Natural killer cell treated with Interleukin-12 subunit alpha and Interleukin-12 subunit beta and Interleukin-15 and Interleukin-18, amount 100 ng/mL, for 72 hours (primary cell): ENCODE results near the gene BCAT1. TPM values are rescaled to one million over a fixed set of nuclear protein-coding genes. Genes with fewer than 3 reads are reported as not detected.

Source experiments
- ATAC-seq, 2 donors: fragments of 150-1000 bp; cut with Tn5 transposase in 1 of 2; sonication (Bioruptor Pico), chemical (Tn5 transposase) in 1 of 2; 2 replicates each; pipeline ENCODE4 v1.10.0; 2021
- DNase-seq: peaks from one replicate; pipeline ENCODE4 v3.0.0; 2022; ENCODE audit warnings: low spot score
- H3K27ac Mint-ChIP-seq, 2 donors: 1 replicate in 1 of 2; 2 replicates in 1 of 2; pipeline ENCODE4 v1.8.0; 2022; ENCODE audit warnings: mixed read lengths in 2 of 2, mild to moderate bottlenecking in 1 of 2, moderate library complexity in 1 of 2
- H3K27me3 Mint-ChIP-seq, 2 donors: 1 replicate in 1 of 2; 2 replicates in 1 of 2; pipeline ENCODE4 v1.8.0; 2022; ENCODE audit warnings: mixed read lengths in 2 of 2
- H3K36me3 Mint-ChIP-seq: one replicate; pipeline ENCODE4 v1.8.0; 2022; ENCODE audit warnings: mixed read lengths
- H3K4me1 Mint-ChIP-seq, 2 donors: 1 replicate in 1 of 2; 2 replicates in 1 of 2; pipeline ENCODE4 v1.8.0; 2022; ENCODE audit warnings: low read depth in 2 of 2, mixed read lengths in 2 of 2, mild to moderate bottlenecking in 1 of 2
- H3K4me3 Mint-ChIP-seq: one replicate; pipeline ENCODE4 v1.8.0; 2022; ENCODE audit warnings: mixed read lengths
- H3K9me3 Mint-ChIP-seq: 2 replicates; pipeline ENCODE4 v1.8.0; 2022; ENCODE audit warnings: mixed read lengths
- total RNA-seq, 2 donors: library from RNA; stranded (reverse); gene quantifications; one replicate each; pipeline ENCODE4 v1.2.3, GENCODE V29; 2022

Gene BCAT1, protein sequence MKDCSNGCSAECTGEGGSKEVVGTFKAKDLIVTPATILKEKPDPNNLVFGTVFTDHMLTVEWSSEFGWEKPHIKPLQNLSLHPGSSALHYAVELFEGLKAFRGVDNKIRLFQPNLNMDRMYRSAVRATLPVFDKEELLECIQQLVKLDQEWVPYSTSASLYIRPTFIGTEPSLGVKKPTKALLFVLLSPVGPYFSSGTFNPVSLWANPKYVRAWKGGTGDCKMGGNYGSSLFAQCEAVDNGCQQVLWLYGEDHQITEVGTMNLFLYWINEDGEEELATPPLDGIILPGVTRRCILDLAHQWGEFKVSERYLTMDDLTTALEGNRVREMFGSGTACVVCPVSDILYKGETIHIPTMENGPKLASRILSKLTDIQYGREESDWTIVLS
- 10 to 100 TPM; 14.5 to 49.4 TPM for total RNA-seq

DNA sequence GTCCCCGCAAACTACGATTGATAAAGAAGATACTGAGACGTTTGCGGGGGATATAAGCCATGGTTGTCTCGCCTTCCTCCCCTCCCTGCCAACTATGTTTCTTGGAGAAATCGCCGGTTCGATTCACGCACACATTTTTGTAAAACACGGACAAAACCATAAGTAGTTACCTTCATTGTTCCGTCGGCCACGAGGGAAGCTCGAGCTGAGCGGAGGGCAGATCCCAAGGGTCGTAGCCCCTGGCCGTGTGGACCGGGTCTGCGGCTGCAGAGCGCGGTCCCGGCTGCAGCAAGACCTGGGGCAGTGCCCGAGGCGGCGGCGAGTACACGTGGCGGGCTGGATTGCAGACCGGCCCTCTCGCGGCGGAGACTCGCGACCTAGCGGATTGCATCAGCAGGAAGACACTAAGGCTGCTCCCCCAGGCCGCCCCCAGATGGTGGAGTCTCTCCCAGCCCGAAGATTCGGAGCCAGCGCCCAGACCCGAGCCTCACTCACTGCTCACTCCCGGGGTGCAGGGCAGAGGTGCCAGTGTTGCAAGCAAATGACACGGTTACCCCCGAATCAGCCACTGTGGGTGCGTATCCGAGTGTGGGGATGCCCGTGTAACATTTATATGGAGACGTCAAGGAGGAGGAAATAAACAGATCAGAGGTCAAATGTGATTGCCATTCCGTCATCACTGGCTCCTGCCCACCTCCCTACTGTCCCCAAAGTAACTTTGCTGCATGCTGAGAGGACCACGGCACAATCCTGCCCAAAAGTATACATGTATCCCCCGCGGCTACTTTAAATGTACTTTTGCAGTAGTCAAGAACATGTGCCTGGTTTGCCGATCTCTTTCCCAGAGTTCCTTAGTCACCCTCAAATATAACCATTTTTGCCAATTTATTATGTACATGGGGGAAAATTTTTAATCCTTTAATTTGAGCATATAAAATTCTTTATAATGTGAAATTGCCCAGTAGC, at the start of gene BCAT1:
Gene BCAT1, minus strand, starts transcription at position 345 of the 966 bp plus-strand sequence. Its CDS starts 169 bp downstream, at position 176.
- DNase-seq: peak; percentile 69
- peaks cover 7% of the 10 kb centered on the region for H3K36me3 Mint-ChIP-seq
- H3K4me3 Mint-ChIP-seq: peak within 1 kb of the TSS; percentile 98
- peaks cover 26 to 35% of the 10 kb centered on the region in 2 donors for H3K4me1 Mint-ChIP-seq
- peak within 1 kb of the TSS; percentile 88 to 93 for H3K27ac Mint-ChIP-seq
- no peaks in the 10 kb centered on the region for H3K9me3 Mint-ChIP-seq
- peak; percentile 89 for ATAC-seq
- H3K27me3 Mint-ChIP-seq: peaks cover 28 to 54% of the 10 kb centered on the region in 2 donors

DNA sequence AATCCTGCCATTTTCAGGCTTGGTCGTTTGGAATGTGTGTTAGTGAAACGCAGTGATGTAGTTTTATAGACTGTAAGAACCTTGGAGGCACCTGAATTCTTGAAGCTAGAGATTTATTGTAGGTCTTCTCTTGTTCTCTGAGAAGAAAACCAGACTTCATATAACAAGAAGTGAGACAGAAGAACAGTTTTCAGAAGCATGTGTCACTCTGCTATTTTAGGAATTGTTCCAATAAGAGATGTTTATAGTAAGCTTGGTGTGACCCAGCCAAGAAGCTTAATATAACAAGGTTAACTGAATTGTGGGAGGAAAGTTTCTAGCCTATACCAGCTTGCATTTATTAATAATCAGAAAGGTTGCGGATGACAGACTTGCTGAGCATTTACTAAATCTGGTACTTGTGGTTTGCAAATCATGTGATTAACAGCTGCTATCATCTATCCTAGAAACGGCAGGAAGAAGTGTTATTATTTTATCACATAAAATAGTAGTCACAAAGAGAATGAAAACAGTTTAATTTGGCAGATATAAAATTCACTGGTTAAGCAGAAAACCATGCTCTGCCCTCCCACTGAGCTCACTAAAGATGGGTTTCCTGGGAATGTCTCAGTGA, 49.2 kb upstream of the BCAT1 start:
- ATAC-seq (peak in 1 of 2 donors; percentile 54), DNase-seq (no peak)
- Mint-ChIP-seq H3K36me3 (no peaks in the 10 kb centered on the region), H3K27me3 (peaks cover 0 to 6% of the 10 kb centered on the region in 2 donors), H3K27ac (no peak overlapping the region), H3K9me3 (no peaks in the 10 kb centered on the region), H3K4me1 (peaks cover 8 to 14% of the 10 kb centered on the region in 2 donors), H3K4me3 (peak overlapping the region; percentile 2)

DNA sequence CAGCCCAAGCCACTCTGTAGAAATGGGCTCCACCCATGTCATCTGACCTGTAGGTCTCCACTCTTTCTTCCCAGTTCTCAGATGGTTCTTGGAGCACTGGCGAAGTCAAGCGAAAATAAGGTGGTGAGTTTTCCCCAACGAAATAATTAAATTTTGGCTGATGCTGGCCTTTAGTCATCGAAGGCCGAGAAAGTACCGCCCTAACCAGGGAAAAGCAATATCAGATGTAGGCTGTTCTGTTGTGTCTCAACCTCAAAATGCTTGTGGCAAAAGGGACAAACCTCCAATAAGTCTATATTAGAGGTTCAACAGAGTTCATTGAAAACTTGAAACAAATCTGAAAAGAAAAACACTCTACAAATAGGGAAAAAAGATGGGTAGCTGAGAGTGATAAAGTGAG, 48.6 kb upstream of the BCAT1 start:
- Mint-ChIP-seq H3K4me3 (peak overlapping the region; percentile 2), H3K9me3 (no peaks in the 10 kb centered on the region)
- no peak for ATAC-seq

DNA sequence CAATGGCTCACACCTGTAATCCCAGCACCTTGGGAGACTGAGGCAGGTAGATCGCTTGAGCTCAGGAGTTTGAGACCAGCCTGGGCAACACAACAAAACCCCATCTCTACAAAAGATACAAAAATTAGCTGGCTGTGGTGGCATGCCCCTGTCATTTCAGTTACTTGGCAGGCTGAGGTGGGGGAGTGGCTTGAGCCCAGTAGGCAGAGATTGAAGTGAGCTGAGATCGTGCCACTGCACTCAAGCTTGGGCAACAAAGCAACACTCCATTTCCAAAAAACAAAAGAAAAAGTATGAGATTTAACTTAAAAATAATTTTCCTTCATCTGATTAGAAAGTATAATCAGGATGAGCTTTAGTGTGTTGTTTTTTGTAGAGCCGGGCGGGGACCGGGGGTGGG, 47.9 kb upstream of the BCAT1 start:
- Mint-ChIP-seq H3K27me3 (no peaks in the 10 kb centered on the region), H3K9me3 (no peaks in the 10 kb centered on the region), H3K36me3 (no peaks in the 10 kb centered on the region), H3K4me1 (peaks cover 8 to 14% of the 10 kb centered on the region in 2 donors), H3K4me3 (no peak overlapping the region), H3K27ac (no peak overlapping the region)
- ATAC-seq (no peak), DNase-seq (no peak)

More for the DNA sequence above, 48.6 kb upstream of the BCAT1 start:
- Mint-ChIP-seq H3K27ac (no peak overlapping the region), H3K27me3 (peaks cover 0 to 4% of the 10 kb centered on the region in 2 donors), H3K36me3 (no peaks in the 10 kb centered on the region), H3K4me1 (peaks cover 8 to 14% of the 10 kb centered on the region in 2 donors)
- DNase-seq: no peak

DNA sequence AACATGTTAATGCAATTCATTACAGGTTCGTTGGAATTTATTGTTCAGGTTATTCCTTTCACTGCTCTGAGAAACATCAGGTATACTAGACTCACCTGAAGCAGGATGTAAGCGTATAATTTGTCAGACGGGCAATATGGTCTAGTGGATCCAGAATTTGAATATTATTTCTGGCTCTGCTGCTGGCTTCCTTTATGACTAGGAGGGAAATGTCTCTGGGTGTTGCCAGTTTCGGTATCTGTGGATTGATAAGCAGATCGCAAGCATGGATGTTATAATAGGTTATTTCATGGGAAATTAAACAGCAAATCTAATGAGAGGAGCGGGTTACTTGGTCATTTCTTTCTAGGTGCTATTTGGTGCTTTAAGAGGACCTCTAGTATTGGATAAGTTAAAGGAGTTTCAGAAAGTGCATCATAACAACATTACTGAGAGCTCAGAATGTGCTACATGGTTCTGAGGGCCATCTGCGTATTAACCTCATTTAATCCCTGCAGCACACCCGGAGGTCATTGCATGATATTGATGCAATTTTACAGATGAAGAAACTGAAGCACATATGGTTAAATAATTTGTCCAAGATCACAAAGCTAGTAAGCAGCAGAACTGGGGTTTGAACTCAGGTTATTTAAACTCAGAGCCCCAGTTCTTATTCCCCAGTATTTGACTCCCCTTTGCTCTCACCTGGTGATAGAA, 47.3 kb upstream of the BCAT1 start:
- DNase-seq: no peak
- Mint-ChIP-seq H3K27ac (no peak overlapping the region), H3K9me3 (no peaks in the 10 kb centered on the region), H3K36me3 (no peaks in the 10 kb centered on the region), H3K4me3 (no peak overlapping the region), H3K27me3 (no peaks in the 10 kb centered on the region), H3K4me1 (peaks cover 8 to 14% of the 10 kb centered on the region in 2 donors)
- no peak for ATAC-seq

DNA sequence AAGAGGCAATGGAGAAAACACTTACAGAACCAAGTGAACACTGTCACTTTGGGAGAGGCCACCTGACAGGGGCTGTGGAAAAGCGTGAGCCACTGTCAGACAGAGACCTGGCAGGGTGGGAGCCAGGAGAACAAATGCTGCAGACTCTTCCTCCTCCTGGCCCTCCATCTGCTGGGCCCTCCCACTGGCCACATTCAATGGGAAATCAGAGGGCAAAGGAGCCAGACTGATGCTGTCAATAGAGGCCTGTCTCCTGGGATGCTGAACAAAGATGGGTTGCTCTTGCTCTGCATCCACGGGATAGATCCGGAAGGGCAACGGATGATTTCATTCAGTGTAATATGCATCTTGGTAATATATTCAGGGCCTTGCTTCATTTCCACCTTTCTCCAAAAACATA, 44.9 kb upstream of the BCAT1 start:
- Mint-ChIP-seq H3K36me3 (no peaks in the 10 kb centered on the region), H3K4me3 (no peak overlapping the region), H3K9me3 (no peaks in the 10 kb centered on the region), H3K27me3 (peaks cover 5 to 12% of the 10 kb centered on the region in 2 donors), H3K27ac (no peak overlapping the region), H3K4me1 (peaks cover 8 to 14% of the 10 kb centered on the region in 2 donors)
- no peak for DNase-seq
- no peak for ATAC-seq

DNA sequence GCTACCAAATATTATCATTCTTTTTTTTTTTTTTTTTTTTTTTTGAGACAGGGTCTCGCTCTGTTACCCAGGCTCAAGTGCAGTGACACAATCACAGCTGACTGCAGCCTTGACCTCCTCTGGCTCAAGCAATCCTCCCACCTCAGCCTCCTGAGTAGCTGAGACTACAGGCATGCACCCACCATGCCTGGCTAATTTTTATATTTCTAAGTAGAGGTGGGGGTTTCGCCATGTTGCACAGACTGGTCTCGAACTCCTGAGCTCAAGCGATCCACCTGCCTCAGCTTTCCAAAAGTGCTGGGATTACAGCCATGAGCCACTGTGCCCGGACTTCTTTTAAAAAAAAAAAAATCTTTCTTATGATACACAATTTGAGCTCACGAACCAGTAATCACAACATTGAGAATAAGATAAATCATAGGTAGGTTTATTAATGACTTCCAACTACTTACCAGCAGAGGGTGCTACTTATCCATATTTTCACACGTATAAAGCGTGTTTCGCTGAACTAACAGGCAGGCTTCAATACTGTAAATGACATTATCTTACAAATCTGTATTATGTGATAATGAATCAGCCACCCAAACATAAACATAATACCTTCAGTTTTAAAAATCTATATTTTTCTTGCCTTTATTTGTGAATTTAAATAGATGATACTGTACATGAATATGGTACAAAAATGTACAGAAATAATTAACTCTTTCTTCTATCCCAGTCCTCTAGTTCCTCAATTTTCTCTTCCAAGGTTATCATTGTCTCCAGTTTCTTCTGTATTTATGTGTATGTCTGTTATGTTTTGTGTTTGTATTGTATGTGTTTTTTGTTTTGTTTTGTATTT, 42.5 kb upstream of the BCAT1 start:
- H3K27ac Mint-ChIP-seq: no peak overlapping the region
- peak; percentile 71 to 72 for ATAC-seq

DNA sequence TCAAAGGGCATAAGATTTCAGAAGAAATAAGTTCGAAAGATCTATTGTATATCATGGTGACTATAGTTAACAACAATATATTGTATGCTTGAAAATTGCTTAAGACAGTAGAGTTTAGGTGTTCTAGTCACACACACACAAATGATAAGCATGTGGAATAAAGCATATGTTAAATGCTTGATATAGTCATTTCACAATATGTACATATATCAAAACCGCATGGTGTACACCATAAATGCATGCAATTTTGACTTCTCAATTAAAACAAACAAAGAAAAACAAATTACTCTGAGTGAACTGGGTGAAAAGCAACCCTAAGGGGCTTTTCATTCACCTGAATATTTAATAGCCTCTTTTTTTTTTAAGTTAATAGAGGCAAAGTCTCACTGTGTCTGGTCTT, 40.3 kb upstream of the BCAT1 start:
- Mint-ChIP-seq H3K27ac (no peak overlapping the region), H3K4me1 (no peaks in the 10 kb centered on the region), H3K27me3 (peaks cover 10 to 12% of the 10 kb centered on the region in 2 donors), H3K9me3 (no peaks in the 10 kb centered on the region), H3K36me3 (no peaks in the 10 kb centered on the region), H3K4me3 (no peak overlapping the region)
- ATAC-seq (no peak), DNase-seq (no peak)

More for the DNA sequence above, 42.5 kb upstream of the BCAT1 start:
- Mint-ChIP-seq H3K27me3 (peaks cover 10 to 12% of the 10 kb centered on the region in 2 donors), H3K9me3 (no peaks in the 10 kb centered on the region), H3K4me3 (no peak overlapping the region), H3K36me3 (no peaks in the 10 kb centered on the region), H3K4me1 (no peaks in the 10 kb centered on the region)
- no peak for DNase-seq

DNA sequence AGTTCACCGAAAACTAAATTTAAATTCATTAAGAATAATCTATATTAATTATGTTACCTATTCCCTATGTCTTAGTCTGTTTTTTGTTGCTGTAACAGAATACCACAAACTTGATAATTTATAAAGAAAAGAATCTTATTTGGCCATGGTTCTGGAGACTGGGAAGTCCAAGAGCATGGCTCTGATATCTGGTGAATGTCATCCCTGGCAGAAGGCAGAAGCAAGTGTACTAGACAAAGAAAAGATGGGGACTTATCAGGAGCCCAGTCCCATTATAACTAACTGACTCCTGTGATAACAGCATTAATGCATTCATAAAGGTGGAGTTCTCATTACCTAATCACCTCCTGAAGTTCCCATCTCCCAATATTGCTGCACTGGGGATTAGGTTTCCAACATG, 33.3 kb upstream of the BCAT1 start:
- Mint-ChIP-seq H3K36me3 (peaks cover 4% of the 10 kb centered on the region), H3K9me3 (no peaks in the 10 kb centered on the region), H3K27me3 (no peaks in the 10 kb centered on the region), H3K4me3 (no peak overlapping the region), H3K4me1 (no peaks in the 10 kb centered on the region), H3K27ac (no peak overlapping the region)
- no peak for DNase-seq
- ATAC-seq: no peak

DNA sequence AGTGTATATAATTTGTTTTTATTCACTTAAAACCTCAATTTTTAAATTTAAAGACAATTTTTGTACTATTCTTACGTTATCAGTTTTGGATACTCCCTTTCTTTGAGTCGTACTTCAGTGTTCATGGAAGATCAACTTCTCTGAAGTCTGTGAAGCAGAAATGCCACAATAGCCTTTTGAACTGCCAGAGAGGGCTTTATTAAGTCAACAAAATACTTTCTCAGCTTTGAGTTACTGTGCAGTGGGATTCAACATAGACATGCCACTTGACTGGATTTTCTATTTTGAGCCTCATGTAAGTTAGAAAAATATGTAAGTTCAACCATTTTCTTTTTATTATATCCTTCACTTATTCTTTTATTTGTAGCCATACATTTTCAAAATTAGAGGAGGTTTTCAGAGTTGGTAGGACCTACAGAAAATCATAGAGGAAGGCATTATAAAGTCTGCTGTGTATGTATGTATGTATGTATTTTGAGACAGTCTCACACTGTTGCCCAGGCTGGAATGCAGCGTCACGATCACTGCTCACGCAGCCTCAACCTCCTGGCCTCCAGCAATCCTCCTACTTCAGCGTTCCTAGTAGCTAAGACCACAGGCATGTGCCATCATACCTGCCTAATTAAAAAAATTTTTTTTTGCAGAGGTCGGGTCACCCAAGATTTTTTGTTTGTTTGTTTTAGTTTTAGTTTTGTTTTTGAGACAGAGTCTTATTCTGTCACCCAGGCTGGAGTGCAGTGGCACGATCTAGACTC, 31.3 kb upstream of the BCAT1 start:
- Mint-ChIP-seq H3K27me3 (peaks cover 0 to 5% of the 10 kb centered on the region in 2 donors), H3K36me3 (peaks cover 4% of the 10 kb centered on the region), H3K27ac (no peak overlapping the region), H3K4me1 (peaks cover 0 to 4% of the 10 kb centered on the region in 2 donors), H3K9me3 (no peaks in the 10 kb centered on the region), H3K4me3 (no peak overlapping the region)
- ATAC-seq: no peak
- no peak for DNase-seq

DNA sequence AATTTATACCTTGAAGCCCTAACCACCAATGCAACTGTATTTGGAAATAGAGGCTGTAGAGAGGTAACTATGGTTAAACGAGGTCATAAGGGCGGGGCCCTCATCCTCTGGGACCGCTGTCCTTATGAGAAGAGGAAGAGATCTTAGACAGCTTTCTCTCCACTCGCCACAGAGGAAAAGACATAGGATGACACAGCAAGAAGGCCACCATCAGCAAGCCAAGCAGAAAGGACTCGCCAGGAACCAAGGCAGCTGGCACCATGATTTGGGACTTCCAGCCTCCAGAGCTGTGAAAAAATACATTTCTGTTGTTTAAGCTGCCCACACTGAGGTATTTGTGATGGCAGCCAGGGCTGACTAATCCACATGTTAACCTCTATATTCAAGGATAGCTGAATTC, 30.4 kb upstream of the BCAT1 start:
- no peak for DNase-seq
- Mint-ChIP-seq H3K4me3 (no peak overlapping the region), H3K9me3 (no peaks in the 10 kb centered on the region), H3K4me1 (peaks cover 0 to 4% of the 10 kb centered on the region in 2 donors), H3K27ac (no peak overlapping the region), H3K36me3 (peaks cover 4% of the 10 kb centered on the region), H3K27me3 (peaks cover 0 to 5% of the 10 kb centered on the region in 2 donors)
- no peak for ATAC-seq

DNA sequence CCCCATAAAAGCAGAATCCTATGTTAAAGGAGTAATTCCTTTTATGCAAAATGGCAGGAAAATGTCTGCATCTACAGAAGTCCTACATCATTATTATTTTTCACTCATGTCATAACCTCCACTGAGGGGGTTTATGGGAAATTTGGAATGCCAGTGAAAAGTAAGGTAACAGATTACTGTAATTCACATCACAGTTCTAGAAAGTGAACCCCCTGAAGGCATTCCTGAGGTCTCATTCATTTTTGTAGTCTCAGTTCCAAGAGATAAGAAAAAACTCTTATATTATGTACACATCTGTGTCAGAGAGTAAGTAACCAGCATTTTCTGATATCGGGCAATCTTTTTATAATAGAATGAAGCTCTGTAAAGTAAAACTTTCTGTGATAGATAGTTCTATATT, 28.8 kb upstream of the BCAT1 start:
- no peak overlapping the region for H3K27ac Mint-ChIP-seq
- no peaks in the 10 kb centered on the region for H3K36me3 Mint-ChIP-seq
- DNase-seq (no peak), ATAC-seq (no peak)
- peaks cover 0 to 4% of the 10 kb centered on the region in 2 donors for H3K4me1 Mint-ChIP-seq
- peaks cover 0 to 5% of the 10 kb centered on the region in 2 donors for H3K27me3 Mint-ChIP-seq
- no peaks in the 10 kb centered on the region for H3K9me3 Mint-ChIP-seq
- H3K4me3 Mint-ChIP-seq: no peak overlapping the region
